ENCODE results near the gene CCNK.

CCNK gene

GRCh38 chr14:99527026-99527425 is 45.8 kb downstream of the CCNK start:
- H3K4me1 ChIP-seq (ENCODE audit: control insufficient read depth, insufficient read depth, low read length) = peaks cover 31% of the 10 kb centered on the region
- no peak overlapping the region for H3K9ac ChIP-seq (ENCODE audit: low read length)
- no peaks in the 10 kb centered on the region for H3K27me3 ChIP-seq (ENCODE audit: control insufficient read depth, insufficient read depth, low read length)
- H3K36me3 ChIP-seq (ENCODE audit: control insufficient read depth, insufficient read depth, low read length) = no peaks in the 10 kb centered on the region
- no peak overlapping the region for H3K4me3 ChIP-seq (ENCODE audit: low read length)
- no peak overlapping the region for H3K27ac ChIP-seq (ENCODE audit: low read depth, low read length)

GRCh38 chr14:99527427-99528076 is 46.3 kb downstream of the CCNK start:
- Histone ChIP-seq H3K27me3 (ENCODE audit: control insufficient read depth, insufficient read depth, low read length) (no peaks in the 10 kb centered on the region), H3K4me3 (ENCODE audit: low read length) (no peak overlapping the region), H3K9ac (ENCODE audit: low read length) (no peak overlapping the region), H3K36me3 (ENCODE audit: control insufficient read depth, insufficient read depth, low read length) (no peaks in the 10 kb centered on the region), H3K4me1 (ENCODE audit: control insufficient read depth, insufficient read depth, low read length) (peaks cover 26% of the 10 kb centered on the region), H3K27ac (ENCODE audit: low read depth, low read length) (no peak overlapping the region)

- H3K36me3 ChIP-seq (ENCODE audit: control insufficient read depth, insufficient read depth, low read length) = no peaks in the 10 kb centered on the region
- no peak overlapping the region for H3K4me3 ChIP-seq (ENCODE audit: low read length)
- no peak overlapping the region for H3K9ac ChIP-seq (ENCODE audit: low read length)
- no peaks in the 10 kb centered on the region for H3K27me3 ChIP-seq (ENCODE audit: control insufficient read depth, insufficient read depth, low read length)
- H3K4me1 ChIP-seq (ENCODE audit: control insufficient read depth, insufficient read depth, low read length) = peaks cover 11% of the 10 kb centered on the region
- no peak overlapping the region for H3K27ac ChIP-seq (ENCODE audit: low read depth, low read length)
These were observed 48.7 kb downstream of the CCNK start for GRCh38 chr14:99529899-99530298.

- Histone ChIP-seq H3K4me1 (ENCODE audit: control insufficient read depth, insufficient read depth, low read length) (peaks cover 11% of the 10 kb centered on the region), H3K4me3 (ENCODE audit: low read length) (no peak overlapping the region), H3K27ac (ENCODE audit: low read depth, low read length) (peak overlapping the region; percentile 32)
These were observed 49.4 kb downstream of the CCNK start for GRCh38 chr14:99530407-99531155.

GRCh38 chr14:99531251-99532096 is 50.3 kb downstream of the CCNK start:
- peaks cover 15% of the 10 kb centered on the region for H3K4me1 ChIP-seq (ENCODE audit: control insufficient read depth, insufficient read depth, low read length)
- peak overlapping the region; percentile 32 for H3K27ac ChIP-seq (ENCODE audit: low read depth, low read length)
- no peak overlapping the region for H3K9ac ChIP-seq (ENCODE audit: low read length)
- H3K36me3 ChIP-seq (ENCODE audit: control insufficient read depth, insufficient read depth, low read length) = no peaks in the 10 kb centered on the region
- no peaks in the 10 kb centered on the region for H3K27me3 ChIP-seq (ENCODE audit: control insufficient read depth, insufficient read depth, low read length)
- H3K4me3 ChIP-seq (ENCODE audit: low read length) = no peak overlapping the region

More at GRCh38 chr14:99530407-99531155, 49.4 kb downstream of the CCNK start:
- Histone ChIP-seq H3K27me3 (ENCODE audit: control insufficient read depth, insufficient read depth, low read length) (no peaks in the 10 kb centered on the region), H3K36me3 (ENCODE audit: control insufficient read depth, insufficient read depth, low read length) (no peaks in the 10 kb centered on the region), H3K9ac (ENCODE audit: low read length) (no peak overlapping the region)

GRCh38 chr14:99532310-99532709 is 51.1 kb downstream of the CCNK start:
- no peaks in the 10 kb centered on the region for H3K36me3 ChIP-seq (ENCODE audit: control insufficient read depth, insufficient read depth, low read length)
- no peaks in the 10 kb centered on the region for H3K27me3 ChIP-seq (ENCODE audit: control insufficient read depth, insufficient read depth, low read length)
- peaks cover 24% of the 10 kb centered on the region for H3K4me1 ChIP-seq (ENCODE audit: control insufficient read depth, insufficient read depth, low read length)
- no peak overlapping the region for H3K27ac ChIP-seq (ENCODE audit: low read depth, low read length)
- no peak overlapping the region for H3K9ac ChIP-seq (ENCODE audit: low read length)
- H3K4me3 ChIP-seq (ENCODE audit: low read length) = no peak overlapping the region

- Histone ChIP-seq H3K4me3 (ENCODE audit: low read length) (no peak overlapping the region), H3K4me1 (ENCODE audit: control insufficient read depth, insufficient read depth, low read length) (peaks cover 38% of the 10 kb centered on the region), H3K27me3 (ENCODE audit: control insufficient read depth, insufficient read depth, low read length) (no peaks in the 10 kb centered on the region), H3K9ac (ENCODE audit: low read length) (no peak overlapping the region), H3K27ac (ENCODE audit: low read depth, low read length) (peak overlapping the region; percentile 57), H3K36me3 (ENCODE audit: control insufficient read depth, insufficient read depth, low read length) (no peaks in the 10 kb centered on the region)
These were observed 53.1 kb downstream of the CCNK start for GRCh38 chr14:99534333-99534732.

GRCh38 chr14:99534863-99535262 is 53.7 kb downstream of the CCNK start:
- no peak overlapping the region for H3K9ac ChIP-seq (ENCODE audit: low read length)
- H3K27me3 ChIP-seq (ENCODE audit: control insufficient read depth, insufficient read depth, low read length) = no peaks in the 10 kb centered on the region
- H3K4me3 ChIP-seq (ENCODE audit: low read length) = no peak overlapping the region
- H3K4me1 ChIP-seq (ENCODE audit: control insufficient read depth, insufficient read depth, low read length) = peaks cover 38% of the 10 kb centered on the region
- peak overlapping the region; percentile 81 for H3K27ac ChIP-seq (ENCODE audit: low read depth, low read length)
- no peaks in the 10 kb centered on the region for H3K36me3 ChIP-seq (ENCODE audit: control insufficient read depth, insufficient read depth, low read length)

- peak overlapping the region; percentile 81 for H3K27ac ChIP-seq (ENCODE audit: low read depth, low read length)
- no peaks in the 10 kb centered on the region for H3K36me3 ChIP-seq (ENCODE audit: control insufficient read depth, insufficient read depth, low read length)
- no peaks in the 10 kb centered on the region for H3K27me3 ChIP-seq (ENCODE audit: control insufficient read depth, insufficient read depth, low read length)
- no peak overlapping the region for H3K4me3 ChIP-seq (ENCODE audit: low read length)
- peaks cover 38% of the 10 kb centered on the region for H3K4me1 ChIP-seq (ENCODE audit: control insufficient read depth, insufficient read depth, low read length)
- H3K9ac ChIP-seq (ENCODE audit: low read length) = no peak overlapping the region
These were observed 54.2 kb downstream of the CCNK start for GRCh38 chr14:99535448-99535847.

GRCh38 chr14:99535908-99536778 is 54.9 kb downstream of the CCNK start:
- H3K9ac ChIP-seq (ENCODE audit: low read length) = no peak overlapping the region
- H3K36me3 ChIP-seq (ENCODE audit: control insufficient read depth, insufficient read depth, low read length) = no peaks in the 10 kb centered on the region
- no peaks in the 10 kb centered on the region for H3K27me3 ChIP-seq (ENCODE audit: control insufficient read depth, insufficient read depth, low read length)
- H3K4me1 ChIP-seq (ENCODE audit: control insufficient read depth, insufficient read depth, low read length) = peaks cover 38% of the 10 kb centered on the region
- no peak overlapping the region for H3K4me3 ChIP-seq (ENCODE audit: low read length)
- H3K27ac ChIP-seq (ENCODE audit: low read depth, low read length) = peak overlapping the region; percentile 81

- no peaks in the 10 kb centered on the region for H3K27me3 ChIP-seq (ENCODE audit: control insufficient read depth, insufficient read depth, low read length)
- H3K4me3 ChIP-seq (ENCODE audit: low read length) = no peak overlapping the region
- peaks cover 41% of the 10 kb centered on the region for H3K4me1 ChIP-seq (ENCODE audit: control insufficient read depth, insufficient read depth, low read length)
- H3K27ac ChIP-seq (ENCODE audit: low read depth, low read length) = peak overlapping the region; percentile 81
- H3K9ac ChIP-seq (ENCODE audit: low read length) = no peak overlapping the region
- H3K36me3 ChIP-seq (ENCODE audit: control insufficient read depth, insufficient read depth, low read length) = no peaks in the 10 kb centered on the region
These were observed 56.2 kb downstream of the CCNK start for GRCh38 chr14:99537399-99537798.

All from rectal smooth muscle tissue (tissue), 1 donor.